HG03025 (cell line): ENCODE results near the gene GKN2.

ENCODE experiments used
- ATAC-seq: cut with Tn5 transposase; IDR thresholded peaks from one replicate; pipeline ENCODE4 v1.9.1; 2021; ENCODE audit warnings: mild to moderate bottlenecking, moderate library complexity; ENCODE audit not compliant: unreplicated experiment, low FRiP score

Gene GKN2

GRCh38 chr2:68952887-68953521 lies at the start of gene GKN2:
GKN2 (minus strand) TSS chr2:68952893; CDS start chr2:68952861, 32 bp downstream.
- no peak for ATAC-seq

- ATAC-seq, result no peak
Observed at GRCh38 chr2:69001879-69002278, 49.2 kb upstream of the GKN2 start.

- no peak for ATAC-seq
Observed at GRCh38 chr2:68997401-68997800, 44.7 kb upstream of the GKN2 start.

- no peak for ATAC-seq
Observed at GRCh38 chr2:68995916-68996315, 43.2 kb upstream of the GKN2 start.

- ATAC-seq, result no peak
Observed at GRCh38 chr2:68994864-68995263, 42.2 kb upstream of the GKN2 start.

- ATAC-seq, result no peak
Observed at GRCh38 chr2:68993660-68994059, 41.0 kb upstream of the GKN2 start.

- ATAC-seq, result no peak
Observed at GRCh38 chr2:68992933-68993332, 40.2 kb upstream of the GKN2 start.

GRCh38 chr2:68992341-68992740 lies 39.6 kb upstream of the GKN2 start:
- ATAC-seq, result no peak

- no peak for ATAC-seq
Observed at GRCh38 chr2:68989035-68989434, 36.3 kb upstream of the GKN2 start.

GRCh38 chr2:68987021-68987503 lies 34.4 kb upstream of the GKN2 start:
- ATAC-seq, result no peak

GRCh38 chr2:68980956-68981355 lies 28.3 kb upstream of the GKN2 start:
- ATAC-seq, result no peak

- no peak for ATAC-seq
Observed at GRCh38 chr2:68978098-68978497, 25.4 kb upstream of the GKN2 start.

- no peak for ATAC-seq
Observed at GRCh38 chr2:68977453-68977852, 24.8 kb upstream of the GKN2 start.

GRCh38 chr2:68975844-68976243 lies 23.2 kb upstream of the GKN2 start:
- no peak for ATAC-seq

- no peak for ATAC-seq
Observed at GRCh38 chr2:68974946-68975665, 22.4 kb upstream of the GKN2 start.

GRCh38 chr2:68974251-68974650 lies 21.6 kb upstream of the GKN2 start, which contains the start of gene GKN1:
GKN1 (plus strand) TSS chr2:68974636; CDS start chr2:68974678, 42 bp downstream.
- no peak for ATAC-seq

- no peak for ATAC-seq
Observed at GRCh38 chr2:68971591-68972231, 19.0 kb upstream of the GKN2 start.

GRCh38 chr2:68970566-68971265 lies 18.0 kb upstream of the GKN2 start:
- no peak for ATAC-seq

- no peak for ATAC-seq
Observed at GRCh38 chr2:68969736-68970490, 17.2 kb upstream of the GKN2 start.

GRCh38 chr2:68968221-68968620 lies 15.5 kb upstream of the GKN2 start:
- ATAC-seq, result no peak
